DOHH2 (cell line): ENCODE results near the gene SYTL1.

Experiments used
- H3F3A ChIP-seq: fragments of 200-600 bp; sonication (generic), shearing (Covaris generic); 2 replicates; pipeline ENCODE4 v1.6.0; 2016; ENCODE audit warnings: antibody characterized with exemption, mild to moderate bottlenecking; ENCODE audit not compliant: control insufficient read depth, insufficient read depth
- H3K27ac ChIP-seq: fragments of 200-600 bp; sonication (generic); 2 replicates; pipeline ENCODE4 v1.5.1; 2014; ENCODE audit warnings: low read depth, mild to moderate bottlenecking, low read length, moderate library complexity
- H3K27me3 ChIP-seq: fragments of 200-600 bp; sonication (generic); 2 replicates; pipeline ENCODE4 v1.6.1; 2014; ENCODE audit warnings: mild to moderate bottlenecking, low read length, mixed read lengths; ENCODE audit not compliant: control insufficient read depth
- H3K36me3 ChIP-seq: fragments of 200-600 bp; sonication (generic); 2 replicates; pipeline ENCODE4 v1.6.1; 2014; ENCODE audit warnings: mild to moderate bottlenecking, low read length, moderate library complexity, mixed read lengths; ENCODE audit not compliant: control insufficient read depth
- H3K4me1 ChIP-seq: fragments of 200-600 bp; sonication (generic); 2 replicates; pipeline ENCODE4 v1.6.1; 2014; ENCODE audit warnings: mild to moderate bottlenecking, low read length, mixed read lengths; ENCODE audit not compliant: control insufficient read depth
- H3K4me2 ChIP-seq: fragments of 200-600 bp; sonication (generic); 2 replicates; pipeline ENCODE4 v1.6.0; 2014; ENCODE audit warnings: mild to moderate bottlenecking, low read length, moderate library complexity
- H3K4me3 ChIP-seq: fragments of 200-600 bp; sonication (generic); 2 replicates; pipeline ENCODE4 v1.5.1; 2014; ENCODE audit warnings: mild to moderate bottlenecking, low read length, mixed read lengths
- H3K79me2 ChIP-seq: fragments of 200-600 bp; sonication (generic); 2 replicates; pipeline ENCODE4 v1.6.1; 2014; ENCODE audit warnings: mild to moderate bottlenecking, low read length, mixed read lengths; ENCODE audit not compliant: control insufficient read depth
- H3K9me2 ChIP-seq: fragments of 200-600 bp; sonication (generic); replicated peaks from 2 replicates; pipeline ENCODE4 v1.6.1; 2014; ENCODE audit warnings: mild to moderate bottlenecking, low read length, mixed read lengths; ENCODE audit not compliant: control insufficient read depth
- H3K9me3 ChIP-seq: fragments of 200-600 bp; sonication (generic); 2 replicates; pipeline ENCODE4 v1.6.1; 2014; ENCODE audit warnings: antibody characterized with exemption, low read length, mixed read lengths; ENCODE audit not compliant: control insufficient read depth, insufficient read depth
- H4K20me1 ChIP-seq: fragments of 200-600 bp; sonication (generic); 2 replicates; pipeline ENCODE4 v1.6.0; 2014; ENCODE audit warnings: low read depth, mild to moderate bottlenecking, antibody characterized with exemption, low read length, moderate library complexity; ENCODE audit not compliant: control insufficient read depth, insufficient read depth
- EZH2phosphoT487 ChIP-seq: fragments of 200-600 bp; sonication (generic); IDR thresholded peaks from 2 replicates; pipeline ENCODE4 v1.6.1; 2017; ENCODE audit warnings: borderline replicate concordance, mild to moderate bottlenecking, antibody characterized with exemption, low read length, moderate library complexity, mixed read lengths
- TF ChIP-seq, protein P1 (sequence below): fragments of 200-600 bp; sonication (generic); IDR thresholded peaks from one replicate; pipeline ENCODE4 v1.5.1; 2014; ENCODE audit warnings: antibody characterized with exemption, mild to moderate bottlenecking, low read depth, low read length; ENCODE audit not compliant: poor library complexity, severe bottlenecking

The SYTL1 gene

GRCh38 chr1:27400082-27400962 lies 58.5 kb downstream of the SYTL1 start:
- Histone ChIP-seq H3F3A (0 out of 2 replicates have a peak, but pooled peaks cover 4% of the 10 kb centered on the region), H3K9me3 (no peaks in the 10 kb centered on the region), H3K36me3 (no peaks in the 10 kb centered on the region), H3K27ac (no peak overlapping the region), H3K4me3 (no peak overlapping the region), H3K9me2 (no peaks in the 10 kb centered on the region), H3K27me3 (no peaks in the 10 kb centered on the region), H3K79me2 (no peaks in the 10 kb centered on the region), H3K4me2 (no peak overlapping the region), H3K4me1 (peaks cover 22% of the 10 kb centered on the region), H4K20me1 (no peaks in the 10 kb centered on the region)
- TF ChIP-seq, protein P1, sequence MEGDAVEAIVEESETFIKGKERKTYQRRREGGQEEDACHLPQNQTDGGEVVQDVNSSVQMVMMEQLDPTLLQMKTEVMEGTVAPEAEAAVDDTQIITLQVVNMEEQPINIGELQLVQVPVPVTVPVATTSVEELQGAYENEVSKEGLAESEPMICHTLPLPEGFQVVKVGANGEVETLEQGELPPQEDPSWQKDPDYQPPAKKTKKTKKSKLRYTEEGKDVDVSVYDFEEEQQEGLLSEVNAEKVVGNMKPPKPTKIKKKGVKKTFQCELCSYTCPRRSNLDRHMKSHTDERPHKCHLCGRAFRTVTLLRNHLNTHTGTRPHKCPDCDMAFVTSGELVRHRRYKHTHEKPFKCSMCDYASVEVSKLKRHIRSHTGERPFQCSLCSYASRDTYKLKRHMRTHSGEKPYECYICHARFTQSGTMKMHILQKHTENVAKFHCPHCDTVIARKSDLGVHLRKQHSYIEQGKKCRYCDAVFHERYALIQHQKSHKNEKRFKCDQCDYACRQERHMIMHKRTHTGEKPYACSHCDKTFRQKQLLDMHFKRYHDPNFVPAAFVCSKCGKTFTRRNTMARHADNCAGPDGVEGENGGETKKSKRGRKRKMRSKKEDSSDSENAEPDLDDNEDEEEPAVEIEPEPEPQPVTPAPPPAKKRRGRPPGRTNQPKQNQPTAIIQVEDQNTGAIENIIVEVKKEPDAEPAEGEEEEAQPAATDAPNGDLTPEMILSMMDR: no peak
- TF ChIP-seq EZH2phosphoT487: no peak

GRCh38 chr1:27400963-27401341 lies 59.1 kb downstream of the SYTL1 start:
- Histone ChIP-seq H3K79me2 (no peaks in the 10 kb centered on the region), H3K9me2 (no peaks in the 10 kb centered on the region), H3K36me3 (no peaks in the 10 kb centered on the region), H3K27me3 (no peaks in the 10 kb centered on the region), H3K4me3 (no peak overlapping the region), H3K4me2 (no peak overlapping the region), H3K4me1 (peaks cover 22% of the 10 kb centered on the region), H4K20me1 (no peaks in the 10 kb centered on the region), H3K27ac (no peak overlapping the region), H3K9me3 (no peaks in the 10 kb centered on the region), H3F3A (0 out of 2 replicates have a peak, but pooled peaks cover 4% of the 10 kb centered on the region)
- TF ChIP-seq, protein P1: no peak
- no peak for TF ChIP-seq EZH2phosphoT487

- H3K36me3 ChIP-seq: peaks cover 3% of the 10 kb centered on the region; the same call in 1 of the 2 replicates
- no peaks in the 10 kb centered on the region for H4K20me1 ChIP-seq
- 0 out of 2 replicates have a peak, but pooled peaks cover 4% of the 10 kb centered on the region for H3F3A ChIP-seq
- H3K4me1 ChIP-seq: peaks cover 22% of the 10 kb centered on the region
- TF ChIP-seq, protein P1: no peak
- TF ChIP-seq EZH2phosphoT487: no peak
- no peaks in the 10 kb centered on the region for H3K9me3 ChIP-seq
- no peaks in the 10 kb centered on the region for H3K9me2 ChIP-seq
- H3K79me2 ChIP-seq: no peaks in the 10 kb centered on the region
- no peaks in the 10 kb centered on the region for H3K27me3 ChIP-seq
- no peak overlapping the region; the same call in 1 of the 2 replicates for H3K4me2 ChIP-seq
- no peak overlapping the region for H3K27ac ChIP-seq
- no peak overlapping the region for H3K4me3 ChIP-seq
Measured at GRCh38 chr1:27402349-27402754, 60.5 kb downstream of the SYTL1 start.
